ENCODE measurements around the gene COL23A1.
"Not testable (repeated sequence)": the region's sequence is repeated elsewhere in the genome, so short reads cannot be mapped to it uniquely, and the experiment has no call there.

The COL23A1 gene

DNA sequence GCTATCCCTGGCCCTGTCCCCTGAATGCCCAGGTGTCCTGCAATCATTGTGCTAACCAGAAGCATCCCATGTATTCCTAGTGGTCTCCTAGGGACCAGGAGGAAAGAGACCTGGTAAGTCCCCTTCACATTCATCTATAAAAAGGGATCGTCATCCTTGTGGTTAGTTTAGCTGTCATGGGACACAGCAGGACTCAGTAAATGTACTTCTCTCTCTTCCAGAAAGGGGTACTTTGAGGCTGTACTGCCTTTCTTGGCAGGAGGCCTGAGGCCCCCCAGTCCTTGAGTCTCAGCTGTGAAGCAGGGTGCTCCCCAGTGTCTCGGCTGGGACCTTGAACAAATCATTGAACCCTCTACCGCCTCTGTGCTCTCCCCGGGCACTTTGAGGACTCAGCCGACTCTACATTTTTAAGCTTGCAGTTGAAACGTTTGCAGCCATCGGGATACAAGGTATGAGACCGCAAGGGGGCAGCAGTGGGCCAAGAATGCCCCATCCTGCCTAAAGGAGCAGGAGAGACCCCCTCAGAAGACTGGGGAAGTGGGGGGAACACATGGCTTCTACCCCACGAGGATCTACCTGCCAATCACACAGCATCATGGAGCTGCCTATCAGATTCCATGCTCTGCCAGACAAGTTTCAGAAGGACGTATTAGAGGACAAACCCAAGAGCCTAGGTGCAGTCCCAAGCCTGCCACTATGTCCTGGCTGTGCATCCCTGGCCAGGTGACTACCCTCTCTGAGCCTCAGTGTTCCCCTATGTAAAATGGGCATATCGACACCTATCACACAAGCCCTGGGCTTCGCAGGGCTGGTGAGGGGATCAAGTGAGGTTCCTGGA, 355.2 kb downstream of the COL23A1 start:
- H3K27ac Mint-ChIP-seq = peak overlapping the region; percentile 4

DNA sequence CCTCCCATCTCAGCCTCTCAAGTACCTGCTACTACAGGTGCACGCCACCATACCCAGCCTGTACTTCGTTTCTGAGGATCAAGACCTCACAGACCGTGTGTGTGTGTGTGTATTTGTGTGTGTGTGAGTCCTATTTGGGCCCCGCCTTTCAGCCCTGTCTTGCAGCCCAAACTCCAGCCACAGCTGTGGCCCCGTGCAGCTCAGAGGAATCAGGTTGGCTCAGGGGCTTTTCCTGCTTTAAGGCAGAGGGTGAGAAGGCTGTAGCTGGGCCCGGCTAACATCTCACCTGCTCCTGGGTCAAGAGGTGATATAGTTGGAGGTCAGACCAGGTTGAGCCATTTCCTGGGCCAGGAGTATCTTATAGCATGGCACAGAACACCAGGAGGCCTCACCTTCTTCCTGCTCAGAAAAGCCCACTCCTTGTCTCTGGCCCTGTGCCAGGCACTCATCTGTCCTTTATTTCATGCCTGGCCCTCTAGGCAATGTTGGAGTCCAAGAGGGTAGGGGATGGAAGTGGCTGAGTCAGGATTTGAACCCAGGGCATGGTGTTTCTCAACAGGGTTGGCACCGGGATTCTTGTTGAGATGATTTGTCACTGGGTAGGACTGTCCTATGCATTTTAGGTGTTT, 356.0 kb downstream of the COL23A1 start:
- Mint-ChIP-seq H3K9me3 (no peaks in the 10 kb centered on the region), H3K4me3 (peak overlapping the region; percentile 48), H3K36me3 (ENCODE audit: low read depth) (peaks cover 22% of the 10 kb centered on the region), H3K27me3 (ENCODE audit: low read depth) (no peaks in the 10 kb centered on the region), H3K4me1 (ENCODE audit: low read depth) (peaks cover 46% of the 10 kb centered on the region), H3K27ac (peak overlapping the region; percentile 63)

More for the DNA sequence above, 355.2 kb downstream of the COL23A1 start:
- Mint-ChIP-seq H3K27me3 (ENCODE audit: low read depth) (no peaks in the 10 kb centered on the region), H3K9me3 (no peaks in the 10 kb centered on the region), H3K4me3 (peak overlapping the region; percentile 16), H3K36me3 (ENCODE audit: low read depth) (peaks cover 15% of the 10 kb centered on the region), H3K4me1 (ENCODE audit: low read depth) (peaks cover 45% of the 10 kb centered on the region)

- H3K27me3 Mint-ChIP-seq (ENCODE audit: low read depth) = no peaks in the 10 kb centered on the region
- peak overlapping the region; percentile 74 for H3K27ac Mint-ChIP-seq
- peaks cover 44% of the 10 kb centered on the region for H3K4me1 Mint-ChIP-seq (ENCODE audit: low read depth)
- H3K9me3 Mint-ChIP-seq = no peaks in the 10 kb centered on the region
- H3K4me3 Mint-ChIP-seq = peak overlapping the region; percentile 67
- H3K36me3 Mint-ChIP-seq (ENCODE audit: low read depth) = peaks cover 27% of the 10 kb centered on the region
Measured at GRCh38 chr5:178232920-178233429, 357.2 kb downstream of the COL23A1 start.

DNA sequence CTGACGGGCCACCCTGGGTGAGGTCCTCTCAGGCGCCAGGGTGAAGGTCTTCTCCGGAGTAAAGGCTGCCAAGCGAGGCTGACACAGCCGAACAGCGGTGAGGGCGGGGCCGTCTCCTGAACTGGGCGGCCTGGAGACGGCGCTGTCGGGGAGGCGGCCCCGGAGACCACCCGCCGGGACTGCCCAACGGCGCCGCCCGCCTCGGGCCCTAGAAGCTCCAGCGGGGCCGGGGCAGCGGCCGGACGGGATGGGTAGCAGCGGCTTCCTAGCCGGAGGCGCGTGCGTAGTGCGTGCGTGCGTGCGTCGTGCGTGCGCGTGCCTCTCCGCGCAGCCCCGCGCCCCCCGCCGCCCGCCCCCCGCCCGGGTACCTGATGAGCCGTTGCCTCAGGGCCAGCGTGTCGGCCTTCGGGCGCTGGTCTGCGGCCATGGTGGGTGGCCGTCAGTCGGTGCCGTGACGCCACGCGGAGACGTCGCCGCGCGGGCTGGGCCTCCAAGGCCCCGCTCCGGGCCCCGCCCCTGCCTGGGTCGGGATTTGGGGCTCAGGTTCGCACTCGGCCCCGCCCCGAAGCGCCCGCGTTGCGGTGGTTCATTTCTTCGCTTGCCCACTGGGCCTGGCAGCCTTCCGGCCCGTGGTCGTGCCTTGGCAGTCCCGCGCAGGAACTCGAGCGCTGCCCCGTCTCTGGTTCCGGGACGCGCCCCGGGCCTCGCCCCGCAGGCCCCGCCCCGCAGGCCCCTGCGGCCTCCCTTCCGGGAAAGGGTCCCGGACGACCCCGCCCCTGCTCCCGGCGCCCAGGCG, 357.9 kb downstream of the COL23A1 start, which contains the start of gene PHYKPL:
Gene PHYKPL (minus strand): TSS at position 679 of the 796 bp plus-strand sequence. CDS start 252 bp downstream, at position 427.
- Mint-ChIP-seq H3K4me1 (ENCODE audit: low read depth) (peaks cover 47% of the 10 kb centered on the region), H3K27ac (peak within 1 kb of the TSS; percentile 76), H3K4me3 (peak within 1 kb of the TSS; percentile 86), H3K36me3 (ENCODE audit: low read depth) (peaks cover 34% of the 10 kb centered on the region), H3K9me3 (no peaks in the 10 kb centered on the region), H3K27me3 (ENCODE audit: low read depth) (no peaks in the 10 kb centered on the region)

DNA sequence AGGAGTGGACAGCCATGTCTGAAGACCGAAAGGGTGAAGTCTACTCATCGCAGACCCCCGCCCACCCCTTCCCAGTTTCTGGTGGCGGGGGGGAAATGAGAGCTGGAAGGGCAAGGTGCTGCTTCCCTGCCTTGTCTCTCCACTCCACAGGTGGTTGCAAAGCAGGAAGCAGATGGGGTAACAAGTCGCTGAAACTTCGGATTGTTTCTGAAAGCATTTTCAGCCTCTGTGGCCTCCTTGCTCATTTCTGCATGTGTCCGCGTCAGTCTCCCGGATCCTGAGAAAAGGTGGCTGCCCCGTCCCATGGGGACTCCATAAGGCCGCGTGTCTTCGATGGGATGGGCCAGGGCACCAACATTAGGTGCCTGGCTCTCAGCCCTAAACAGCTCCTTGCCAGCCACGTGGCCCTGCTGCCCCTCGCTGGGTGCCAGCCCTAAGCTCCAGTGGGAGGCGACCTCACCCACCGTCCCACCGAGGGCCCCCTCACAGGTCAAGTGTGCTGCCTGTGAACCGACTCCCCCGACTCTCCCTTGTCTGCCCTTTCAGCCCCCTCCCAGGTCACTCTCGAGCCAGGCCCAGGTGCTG, 358.6 kb downstream of the COL23A1 start:
- Mint-ChIP-seq H3K4me3 (peak overlapping the region; percentile 86), H3K27me3 (ENCODE audit: low read depth) (no peaks in the 10 kb centered on the region), H3K4me1 (ENCODE audit: low read depth) (peaks cover 48% of the 10 kb centered on the region), H3K9me3 (no peaks in the 10 kb centered on the region), H3K36me3 (ENCODE audit: low read depth) (peaks cover 41% of the 10 kb centered on the region), H3K27ac (peak overlapping the region; percentile 76)

GRCh38 chr5:178230879-178231538, 359.2 kb downstream of the COL23A1 start:
- H3K27me3 Mint-ChIP-seq (ENCODE audit: low read depth) = no peaks in the 10 kb centered on the region
- H3K4me1 Mint-ChIP-seq (ENCODE audit: low read depth) = peaks cover 47% of the 10 kb centered on the region
- H3K9me3 Mint-ChIP-seq = no peaks in the 10 kb centered on the region
- peak overlapping the region; percentile 76 for H3K27ac Mint-ChIP-seq
- H3K4me3 Mint-ChIP-seq = peak overlapping the region; percentile 86
- peaks cover 44% of the 10 kb centered on the region for H3K36me3 Mint-ChIP-seq (ENCODE audit: low read depth)

DNA sequence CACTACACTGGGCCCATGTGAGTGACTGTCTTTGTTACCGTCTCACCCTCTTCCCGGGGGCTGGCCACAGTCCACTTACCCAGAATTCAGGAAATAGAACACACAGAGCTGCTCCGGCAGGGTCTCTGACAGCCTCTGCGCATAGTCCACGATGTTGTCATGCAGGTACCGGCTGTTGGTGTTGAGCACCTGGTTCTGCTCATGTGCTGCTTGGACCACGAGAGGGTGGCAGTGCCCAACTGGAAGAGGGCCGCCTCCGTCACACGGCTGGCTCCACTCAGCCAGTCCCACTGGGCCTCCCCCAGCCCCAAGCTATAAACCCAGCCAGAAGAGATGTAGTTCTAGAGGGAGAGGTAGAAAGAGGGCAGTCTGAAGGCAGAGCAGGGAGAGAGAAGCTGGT, 360.3 kb downstream of the COL23A1 start:
- no peaks in the 10 kb centered on the region for H3K9me3 Mint-ChIP-seq
- H3K4me3 Mint-ChIP-seq = peak overlapping the region; percentile 51
- no peaks in the 10 kb centered on the region for H3K27me3 Mint-ChIP-seq (ENCODE audit: low read depth)
- peaks cover 52% of the 10 kb centered on the region for H3K36me3 Mint-ChIP-seq (ENCODE audit: low read depth)
- H3K4me1 Mint-ChIP-seq (ENCODE audit: low read depth) = peaks cover 43% of the 10 kb centered on the region
- no peak overlapping the region for H3K27ac Mint-ChIP-seq

DNA sequence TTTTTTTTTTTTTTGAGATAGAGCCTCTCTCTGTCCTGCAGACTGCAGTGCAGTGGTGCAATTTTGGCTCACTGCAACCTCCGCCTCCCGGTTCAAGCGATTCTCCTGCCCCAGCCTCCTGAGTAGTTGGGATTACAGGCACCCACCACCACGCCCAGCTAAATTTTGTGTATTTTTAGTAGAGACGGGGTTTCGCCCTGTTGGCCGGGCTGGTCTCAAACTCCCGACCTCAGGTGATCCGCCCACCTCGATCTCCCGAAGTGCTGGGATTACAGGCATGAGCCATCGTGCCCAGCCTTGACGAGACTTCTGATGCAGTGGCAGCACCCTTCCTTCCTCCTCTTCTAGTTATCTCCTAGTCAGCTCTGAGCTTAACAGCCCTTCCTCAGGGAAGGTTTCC, 361.1 kb downstream of the COL23A1 start:
- H3K27me3 Mint-ChIP-seq (ENCODE audit: low read depth); H3K9me3 Mint-ChIP-seq: not testable (repeated sequence)
- Mint-ChIP-seq H3K4me3 (peak overlapping the region; percentile 40), H3K4me1 (ENCODE audit: low read depth) (peaks cover 41% of the 10 kb centered on the region), H3K36me3 (ENCODE audit: low read depth) (peaks cover 53% of the 10 kb centered on the region), H3K27ac (peak overlapping the region; percentile 46)

GRCh38 chr5:178228609-178229008, 361.6 kb downstream of the COL23A1 start:
- Mint-ChIP-seq H3K9me3 (no peaks in the 10 kb centered on the region), H3K27ac (no peak overlapping the region), H3K36me3 (ENCODE audit: low read depth) (peaks cover 56% of the 10 kb centered on the region), H3K4me3 (no peak overlapping the region), H3K4me1 (ENCODE audit: low read depth) (peaks cover 41% of the 10 kb centered on the region), H3K27me3 (ENCODE audit: low read depth) (no peaks in the 10 kb centered on the region)

- no peaks in the 10 kb centered on the region for H3K9me3 Mint-ChIP-seq
- H3K27me3 Mint-ChIP-seq (ENCODE audit: low read depth) = no peaks in the 10 kb centered on the region
- H3K36me3 Mint-ChIP-seq (ENCODE audit: low read depth) = peaks cover 61% of the 10 kb centered on the region
- H3K4me1 Mint-ChIP-seq (ENCODE audit: low read depth) = peaks cover 38% of the 10 kb centered on the region
- no peak overlapping the region for H3K4me3 Mint-ChIP-seq
- no peak overlapping the region for H3K27ac Mint-ChIP-seq
Measured at GRCh38 chr5:178227929-178228328, 362.3 kb downstream of the COL23A1 start.

DNA sequence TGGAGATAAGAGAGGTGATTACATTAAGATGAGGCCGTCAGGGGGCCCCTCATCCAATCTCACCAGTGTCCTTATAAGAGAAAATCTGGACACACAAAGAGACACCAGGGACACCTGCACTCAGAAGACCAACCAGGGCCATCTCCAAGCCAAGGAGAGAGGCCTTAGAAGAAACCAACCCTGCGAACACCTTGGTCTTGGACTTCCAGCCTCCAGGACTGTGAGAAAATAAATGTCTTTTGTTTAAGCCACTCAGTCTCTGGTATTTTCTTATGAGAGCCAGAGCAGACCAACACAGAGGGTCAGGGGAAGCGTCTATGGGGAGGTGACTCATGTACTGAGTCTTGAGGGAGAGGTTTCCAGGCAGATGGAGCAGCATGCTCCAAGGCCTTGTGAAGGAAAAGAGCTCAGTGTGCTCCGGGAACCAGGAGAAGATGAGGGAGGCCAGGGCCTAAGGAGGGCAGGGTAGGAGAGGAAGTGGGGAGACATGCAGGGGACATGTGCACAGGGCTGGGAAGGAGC, 363.0 kb downstream of the COL23A1 start:
- Mint-ChIP-seq H3K36me3 (ENCODE audit: low read depth) (peaks cover 61% of the 10 kb centered on the region), H3K4me3 (no peak overlapping the region), H3K27ac (peak overlapping the region; percentile 1), H3K4me1 (ENCODE audit: low read depth) (peaks cover 37% of the 10 kb centered on the region), H3K27me3 (ENCODE audit: low read depth) (no peaks in the 10 kb centered on the region), H3K9me3 (no peaks in the 10 kb centered on the region)

DNA sequence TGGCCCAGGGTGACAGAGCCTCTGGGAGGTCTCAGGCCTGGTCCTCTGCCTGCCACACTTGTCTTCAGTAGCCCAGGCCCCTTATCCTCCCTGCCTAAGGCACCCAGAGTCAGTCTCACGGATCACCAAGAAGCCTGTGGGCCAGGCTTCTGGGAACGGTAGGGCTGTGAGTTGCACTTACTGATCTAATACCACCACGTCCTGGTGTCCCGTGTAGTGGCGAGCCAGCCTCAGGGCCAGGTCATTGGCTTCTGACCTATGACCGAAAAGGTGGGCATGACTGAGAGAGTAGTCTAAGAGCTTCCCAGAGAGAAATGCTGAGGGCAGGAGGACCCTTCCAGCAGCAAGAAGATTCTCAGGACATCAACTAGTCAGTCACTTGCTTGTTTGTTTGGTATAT, 365.0 kb downstream of the COL23A1 start:
- no peak overlapping the region for H3K4me3 Mint-ChIP-seq
- H3K4me1 Mint-ChIP-seq (ENCODE audit: low read depth) = peaks cover 35% of the 10 kb centered on the region

DNA sequence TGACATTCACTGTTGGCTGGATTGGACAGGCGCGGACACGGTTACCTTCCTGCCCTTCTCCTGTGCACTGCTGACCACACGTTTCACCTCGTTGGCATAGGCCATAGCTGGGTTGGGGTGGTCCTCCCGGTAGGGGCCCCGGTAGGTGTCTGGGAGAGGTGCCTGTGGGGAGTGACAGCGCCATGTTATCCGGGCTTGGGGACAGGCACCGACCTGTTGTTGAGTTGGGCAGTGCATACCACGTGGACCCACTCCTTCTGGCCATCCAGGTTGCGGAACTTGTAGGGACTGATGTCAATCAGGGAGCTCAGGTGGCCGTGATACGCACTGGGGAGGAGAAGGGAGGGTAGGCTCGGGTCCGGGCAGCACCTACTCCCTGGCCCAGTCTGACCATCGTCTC, 365.8 kb downstream of the COL23A1 start:
- Mint-ChIP-seq H3K4me1 (ENCODE audit: low read depth) (peaks cover 31% of the 10 kb centered on the region), H3K27ac (no peak overlapping the region), H3K36me3 (ENCODE audit: low read depth) (peaks cover 58% of the 10 kb centered on the region)

More for the DNA sequence above, 365.0 kb downstream of the COL23A1 start:
- no peaks in the 10 kb centered on the region for H3K9me3 Mint-ChIP-seq
- no peaks in the 10 kb centered on the region for H3K27me3 Mint-ChIP-seq (ENCODE audit: low read depth)
- no peak overlapping the region for H3K27ac Mint-ChIP-seq
- peaks cover 60% of the 10 kb centered on the region for H3K36me3 Mint-ChIP-seq (ENCODE audit: low read depth)

More for the DNA sequence above, 365.8 kb downstream of the COL23A1 start:
- H3K27me3 Mint-ChIP-seq (ENCODE audit: low read depth) = no peaks in the 10 kb centered on the region
- no peaks in the 10 kb centered on the region for H3K9me3 Mint-ChIP-seq
- no peak overlapping the region for H3K4me3 Mint-ChIP-seq
